Activated T-cell treated with anti-CD3 and anti-CD28 coated beads, Interleukin-2, amount 50 U/mL, for 4 hours (primary cell): ENCODE measurements around the gene PKP2. TPM values are rescaled to one million over a fixed set of nuclear protein-coding genes. Genes with fewer than 3 reads are reported as not detected.

Experiments used
- ATAC-seq, 2 donors: fragments of 200-7000 bp; cut with Tn5 transposase; one replicate each; pipeline ENCODE4 v1.10.0; 2021
- DNase-seq: peaks from one replicate; pipeline ENCODE4 v3.0.0-alpha.2; 2020
- H3K27me3 Mint-ChIP-seq: one replicate; pipeline ENCODE4 v1.8.0; 2021; ENCODE audit warnings: low read depth, mixed read lengths
- H3K36me3 Mint-ChIP-seq: one replicate; pipeline ENCODE4 v1.8.0; 2022; ENCODE audit warnings: mixed read lengths; ENCODE audit not compliant: insufficient read depth
- H3K4me1 Mint-ChIP-seq: one replicate; pipeline ENCODE4 v1.8.0; 2021; ENCODE audit warnings: low read depth, mixed read lengths
- H3K4me3 Mint-ChIP-seq: one replicate; pipeline ENCODE4 v1.8.0; 2021; ENCODE audit warnings: mild to moderate bottlenecking, moderate library complexity, mixed read lengths
- H3K9me3 Mint-ChIP-seq: one replicate; pipeline ENCODE4 v1.8.0; 2021; ENCODE audit warnings: mixed read lengths
- total RNA-seq, 3 donors: library from RNA; stranded (reverse); gene quantifications; one replicate each; pipeline ENCODE4 v1.2.1, GENCODE V29; 2021

PKP2 gene
- total RNA-seq, 3 donors from 2014 or later: 0.16 to 0.24 (median 0.18) TPM

DNA sequence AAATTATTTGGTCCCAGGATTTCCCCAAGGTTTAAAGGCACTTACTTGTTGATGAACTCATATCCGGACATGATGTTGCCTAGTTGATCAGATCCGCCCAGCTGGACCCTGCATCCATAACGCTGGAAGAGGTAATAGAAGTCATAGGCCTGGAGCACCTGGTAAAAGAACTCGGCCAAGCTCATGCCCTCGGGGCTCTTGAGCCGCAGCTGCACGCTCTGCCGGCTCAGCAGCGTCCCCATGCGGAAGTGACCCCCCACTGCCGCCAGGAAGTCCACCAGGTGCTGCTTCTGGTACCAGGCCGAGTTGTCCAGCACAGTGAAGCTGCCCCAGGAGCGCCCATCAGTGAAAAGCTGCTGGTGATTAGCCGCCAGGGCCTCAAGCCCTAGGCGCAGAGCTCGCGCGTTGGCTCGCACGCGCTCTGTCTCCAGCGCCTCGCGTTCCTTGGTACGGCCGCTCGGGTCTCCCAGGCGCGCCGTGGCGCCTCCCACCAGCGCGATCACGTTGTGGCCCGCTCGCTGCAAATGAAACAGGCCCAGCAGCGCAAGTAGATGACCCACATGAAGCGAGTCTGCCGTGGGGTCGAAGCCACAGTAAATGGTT lies 141.4 kb downstream of the PKP2 start:
- Mint-ChIP-seq H3K36me3 (peaks cover 21% of the 10 kb centered on the region), H3K27me3 (no peaks in the 10 kb centered on the region), H3K4me3 (peak overlapping the region; percentile 94), H3K9me3 (no peaks in the 10 kb centered on the region), H3K4me1 (peaks cover 16% of the 10 kb centered on the region)
- peak; percentile 50 for DNase-seq
- ATAC-seq: peak; percentile 70 to 74

- ATAC-seq: no peak
- Mint-ChIP-seq H3K9me3 (no peaks in the 10 kb centered on the region), H3K27me3 (no peaks in the 10 kb centered on the region), H3K4me1 (peaks cover 16% of the 10 kb centered on the region), H3K36me3 (peaks cover 25% of the 10 kb centered on the region), H3K4me3 (peak overlapping the region; percentile 94)
- DNase-seq: no peak
Observed at GRCh38 chr12:32754111-32754510, 142.5 kb downstream of the PKP2 start.

- no peaks in the 10 kb centered on the region for H3K27me3 Mint-ChIP-seq
- ATAC-seq (no peak), DNase-seq (no peak)
- H3K9me3 Mint-ChIP-seq: no peaks in the 10 kb centered on the region
- peaks cover 16% of the 10 kb centered on the region for H3K4me1 Mint-ChIP-seq
- peaks cover 25% of the 10 kb centered on the region for H3K36me3 Mint-ChIP-seq
- peak overlapping the region; percentile 94 for H3K4me3 Mint-ChIP-seq
Observed at GRCh38 chr12:32753605-32754004, 143.0 kb downstream of the PKP2 start.

- H3K36me3 Mint-ChIP-seq: peaks cover 37% of the 10 kb centered on the region
- H3K27me3 Mint-ChIP-seq: no peaks in the 10 kb centered on the region
- no peak for DNase-seq
- no peak for ATAC-seq
- no peak overlapping the region for H3K4me3 Mint-ChIP-seq
- no peaks in the 10 kb centered on the region for H3K9me3 Mint-ChIP-seq
- H3K4me1 Mint-ChIP-seq: peaks cover 6% of the 10 kb centered on the region
Observed at GRCh38 chr12:32743264-32743663, 153.3 kb downstream of the PKP2 start.

DNA sequence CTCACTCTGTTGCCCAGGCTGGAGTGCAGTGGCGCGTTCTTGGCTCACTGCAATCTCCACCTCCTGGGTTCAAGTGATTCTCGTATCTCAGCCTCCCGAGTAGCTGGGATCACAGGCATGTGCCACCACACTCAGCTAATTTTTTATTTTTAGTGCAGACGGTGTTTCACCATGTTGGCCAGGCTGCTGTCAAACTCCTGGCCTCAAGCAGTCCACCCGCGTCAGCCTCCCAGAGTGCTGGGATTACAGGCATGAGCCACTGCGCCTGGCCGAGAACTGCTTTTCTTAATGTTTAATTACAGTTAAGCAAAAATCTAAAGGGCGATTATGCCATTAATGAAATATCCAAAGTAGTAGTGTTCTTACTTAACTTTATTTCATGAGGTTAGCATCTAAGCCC lies 154.4 kb downstream of the PKP2 start:
- H3K4me1 Mint-ChIP-seq: peaks cover 7% of the 10 kb centered on the region

More for the DNA sequence above, 154.4 kb downstream of the PKP2 start:
- Mint-ChIP-seq H3K36me3 (peaks cover 33% of the 10 kb centered on the region), H3K4me3 (no peak overlapping the region), H3K9me3 (no peaks in the 10 kb centered on the region), H3K27me3 (no peaks in the 10 kb centered on the region)
- ATAC-seq (no peak), DNase-seq (no peak)

Other genes with a start within 250 kb of the PKP2 start
- gene DNM1L, start 217.5 kb downstream of the PKP2 start, total RNA-seq: 10 to 100 TPM; 54.2 to 63.0 (median 55.1) TPM
- gene YARS2, start 140.9 kb downstream of the PKP2 start, total RNA-seq: 10 to 100 TPM; 27.5 to 33.6 (median 30.2) TPM